HFF-Myc (cell line): ENCODE data around the gene TPP2.

Experiments
- DNase-seq: peaks from one replicate; pipeline ENCODE4 v3.0.0-alpha.2; 2011; ENCODE audit warnings: low read depth; ENCODE audit errors: extremely low read depth
- H3K4me3 ChIP-seq: replicated peaks from 2 replicates; pipeline ENCODE4 v1.5.1; 2011; ENCODE audit warnings: low read depth, mild to moderate bottlenecking, control low read depth, low read length
- CTCF ChIP-seq: IDR thresholded peaks from 2 replicates; pipeline ENCODE4 v1.5.1; 2012; ENCODE audit warnings: mild to moderate bottlenecking, low read depth, low read length, control low read depth; ENCODE audit errors: missing control alignments

The TPP2 gene

GRCh38 chr13:102648046-102648445 lies 51.3 kb downstream of the TPP2 start:
- TF ChIP-seq CTCF: no peak
- H3K4me3 ChIP-seq: no peak overlapping the region
- DNase-seq: no peak

- TF ChIP-seq CTCF: no peak
- DNase-seq: no peak
- H3K4me3 ChIP-seq: no peak overlapping the region
These were observed 53.7 kb downstream of the TPP2 start for GRCh38 chr13:102650444-102650843.

GRCh38 chr13:102651392-102651791 lies 54.6 kb downstream of the TPP2 start:
- H3K4me3 ChIP-seq: no peak overlapping the region
- no peak for TF ChIP-seq CTCF
- no peak for DNase-seq

- H3K4me3 ChIP-seq: no peak overlapping the region
- DNase-seq: peak; percentile 6
- no peak for TF ChIP-seq CTCF
These were observed 55.1 kb downstream of the TPP2 start for GRCh38 chr13:102651892-102652291.

- no peak for TF ChIP-seq CTCF
- H3K4me3 ChIP-seq: no peak overlapping the region
- no peak for DNase-seq
These were observed 58.0 kb downstream of the TPP2 start for GRCh38 chr13:102654756-102655155.

- H3K4me3 ChIP-seq: no peak overlapping the region
- TF ChIP-seq CTCF: no peak
- no peak for DNase-seq
These were observed 60.8 kb downstream of the TPP2 start for GRCh38 chr13:102657630-102658029.

GRCh38 chr13:102658660-102659059 lies 61.9 kb downstream of the TPP2 start:
- TF ChIP-seq CTCF: no peak
- H3K4me3 ChIP-seq: no peak overlapping the region
- no peak for DNase-seq
